ENCODE data around the gene TEX9. TPM values are rescaled to one million over a fixed set of nuclear protein-coding genes. Genes with fewer than 3 reads are reported as not detected.

TEX9 gene
- total RNA-seq, 6 donors from 2014 or later = 1.6 to 36.4 (median 6.8) TPM

DNA sequence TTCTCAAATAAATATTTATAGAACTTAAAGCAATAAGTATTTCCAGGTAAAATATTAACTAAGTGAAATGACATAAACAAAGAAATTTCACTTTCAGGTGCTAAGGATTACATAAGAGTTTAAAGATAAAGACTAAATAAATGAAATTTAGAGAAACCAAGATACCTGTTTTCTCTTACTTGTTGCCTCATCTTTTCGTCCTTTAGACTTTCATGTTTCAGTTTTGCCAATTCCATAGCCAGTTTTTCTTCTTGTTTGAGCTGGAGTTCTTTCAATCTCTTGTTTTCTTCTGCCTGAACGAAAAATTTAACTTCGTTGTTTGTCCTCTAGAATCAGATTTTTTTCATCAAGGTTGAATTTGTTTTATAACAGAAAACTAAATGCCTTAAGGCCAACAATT is 91.0 kb downstream of the TEX9 start:
- Histone ChIP-seq H3K4me3 (no peak overlapping the region), H3K36me3 (no peaks in the 10 kb centered on the region), H3K9me3 (no peaks in the 10 kb centered on the region), H3K27ac (no peak overlapping the region), H3K27me3 (no peaks in the 10 kb centered on the region), H3K4me1 (no peaks in the 10 kb centered on the region)
- no peak for TF ChIP-seq EP300 (IDR thresholded peaks at IDR 0.05)
- ATAC-seq (ENCODE audit: low FRiP score in 2 of 2) = no peak
- DNase-seq = no peak
- WGBS, 2 donors = 81 to 84% methylated on average over 3 of the region's 3 CpGs

DNA sequence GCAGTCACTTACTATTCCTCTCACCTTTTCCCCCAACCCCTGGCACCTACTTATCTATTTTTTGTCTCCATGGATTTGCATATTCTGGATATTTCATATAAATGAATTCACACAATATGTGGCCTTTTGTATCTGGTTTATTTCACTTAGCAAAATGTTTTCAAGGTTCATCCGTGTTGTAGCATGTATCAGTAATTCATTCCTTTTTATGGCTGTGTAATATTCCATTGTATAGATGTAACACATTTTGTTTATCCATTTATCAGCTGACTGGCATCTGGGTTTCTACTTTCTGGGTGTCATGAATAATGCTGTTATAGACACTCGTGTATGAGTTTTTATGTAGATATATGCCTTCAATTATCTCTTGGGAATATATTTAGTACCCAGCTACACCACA is 93.9 kb downstream of the TEX9 start:
- DNase-seq = no peak
- no peaks in the 10 kb centered on the region for H3K9me3 ChIP-seq
- TF ChIP-seq POLR2A (IDR thresholded peaks at IDR 0.05) = no peak
- TF ChIP-seq, protein P1, sequence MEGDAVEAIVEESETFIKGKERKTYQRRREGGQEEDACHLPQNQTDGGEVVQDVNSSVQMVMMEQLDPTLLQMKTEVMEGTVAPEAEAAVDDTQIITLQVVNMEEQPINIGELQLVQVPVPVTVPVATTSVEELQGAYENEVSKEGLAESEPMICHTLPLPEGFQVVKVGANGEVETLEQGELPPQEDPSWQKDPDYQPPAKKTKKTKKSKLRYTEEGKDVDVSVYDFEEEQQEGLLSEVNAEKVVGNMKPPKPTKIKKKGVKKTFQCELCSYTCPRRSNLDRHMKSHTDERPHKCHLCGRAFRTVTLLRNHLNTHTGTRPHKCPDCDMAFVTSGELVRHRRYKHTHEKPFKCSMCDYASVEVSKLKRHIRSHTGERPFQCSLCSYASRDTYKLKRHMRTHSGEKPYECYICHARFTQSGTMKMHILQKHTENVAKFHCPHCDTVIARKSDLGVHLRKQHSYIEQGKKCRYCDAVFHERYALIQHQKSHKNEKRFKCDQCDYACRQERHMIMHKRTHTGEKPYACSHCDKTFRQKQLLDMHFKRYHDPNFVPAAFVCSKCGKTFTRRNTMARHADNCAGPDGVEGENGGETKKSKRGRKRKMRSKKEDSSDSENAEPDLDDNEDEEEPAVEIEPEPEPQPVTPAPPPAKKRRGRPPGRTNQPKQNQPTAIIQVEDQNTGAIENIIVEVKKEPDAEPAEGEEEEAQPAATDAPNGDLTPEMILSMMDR (IDR thresholded peaks at IDR 0.05) = no peak
- TF ChIP-seq EP300 (IDR thresholded peaks at IDR 0.05) = no peak
- TF ChIP-seq POLR2AphosphoS5 (IDR thresholded peaks at IDR 0.05) = no peak
- no peak for ATAC-seq (ENCODE audit: low FRiP score in 2 of 2)
- no peak overlapping the region for H3K27ac ChIP-seq
- no peaks in the 10 kb centered on the region for H3K27me3 ChIP-seq
- WGBS, 2 donors = 97 to 98% methylated on average over 2 of the region's 2 CpGs
- H3K4me1 ChIP-seq = peaks cover 0 to under 1% (median 0%) of the 10 kb centered on the region in 4 donors
- H3K36me3 ChIP-seq = no peaks in the 10 kb centered on the region
- H3K4me3 ChIP-seq = no peak overlapping the region

DNA sequence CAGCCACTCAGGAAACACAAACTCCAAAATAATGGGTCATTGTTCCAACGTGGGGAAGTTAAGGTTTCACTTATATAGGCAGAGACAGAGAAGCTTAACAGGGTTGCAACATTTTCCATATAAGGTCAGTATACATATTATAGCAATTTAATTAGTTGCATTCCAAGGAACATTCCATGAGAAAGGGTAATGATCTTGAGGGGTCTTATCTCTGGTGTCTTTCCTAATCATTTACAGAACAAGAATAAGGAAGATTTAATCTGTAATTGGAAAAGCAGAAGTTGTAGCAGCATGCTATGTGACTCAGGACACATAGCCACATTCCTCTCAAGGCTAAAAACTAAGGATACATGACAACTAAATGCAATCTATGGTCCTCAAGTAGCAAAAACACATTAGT is 94.8 kb downstream of the TEX9 start:
- DNase-seq = no peak
- ATAC-seq (ENCODE audit: low FRiP score in 2 of 2) = no peak
- no peaks in the 10 kb centered on the region for H3K36me3 ChIP-seq
- 33 to 50% methylated on average over 1 of the region's 1 CpG for WGBS, 2 donors
- H3K4me1 ChIP-seq = peaks cover under 1 to 6% (median 4%) of the 10 kb centered on the region in 4 donors
- no peak overlapping the region for H3K27ac ChIP-seq
- H3K4me3 ChIP-seq = no peak overlapping the region
- TF ChIP-seq POLR2AphosphoS5 (IDR thresholded peaks at IDR 0.05) (no peak), POLR2A (IDR thresholded peaks at IDR 0.05) (no peak), EP300 (IDR thresholded peaks at IDR 0.05) (no peak)
- TF ChIP-seq, protein P1 (IDR thresholded peaks at IDR 0.05) = no peak
- no peaks in the 10 kb centered on the region for H3K27me3 ChIP-seq
- H3K9me3 ChIP-seq = no peaks in the 10 kb centered on the region

DNA sequence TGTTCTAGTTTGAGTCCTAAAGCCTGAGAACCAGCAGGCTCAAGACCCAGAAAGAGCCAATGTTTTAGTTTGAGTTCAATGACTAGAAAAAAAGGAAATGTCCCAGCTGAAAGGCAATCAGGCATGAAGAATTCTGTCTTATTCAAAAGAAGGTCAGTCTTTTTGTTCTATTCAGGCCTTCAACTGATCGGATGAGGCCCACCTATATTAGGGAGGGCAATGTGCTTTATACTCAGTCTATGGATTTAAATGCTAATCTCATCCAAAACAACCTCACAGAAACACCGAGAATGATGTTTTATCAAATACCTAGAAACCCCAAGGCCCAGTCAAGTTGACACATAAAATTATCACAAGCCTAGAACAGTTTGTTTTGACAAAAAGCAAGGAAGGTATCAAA is 95.7 kb downstream of the TEX9 start:
- Histone ChIP-seq H3K9me3 (no peaks in the 10 kb centered on the region), H3K27me3 (no peaks in the 10 kb centered on the region), H3K4me3 (no peak overlapping the region), H3K27ac (no peak overlapping the region), H3K4me1 (peaks cover 4 to 14% (median 7%) of the 10 kb centered on the region in 4 donors), H3K36me3 (no peaks in the 10 kb centered on the region)
- no peak for DNase-seq
- TF ChIP-seq EP300 (IDR thresholded peaks at IDR 0.05) (no peak), POLR2A (IDR thresholded peaks at IDR 0.05) (no peak), POLR2AphosphoS5 (IDR thresholded peaks at IDR 0.05) (no peak)
- TF ChIP-seq, protein P1 (IDR thresholded peaks at IDR 0.05) = no peak
- ATAC-seq (ENCODE audit: low FRiP score in 2 of 2) = no peak
- WGBS, 2 donors = 93 to 96% methylated on average over 2 of the region's 2 CpGs

DNA sequence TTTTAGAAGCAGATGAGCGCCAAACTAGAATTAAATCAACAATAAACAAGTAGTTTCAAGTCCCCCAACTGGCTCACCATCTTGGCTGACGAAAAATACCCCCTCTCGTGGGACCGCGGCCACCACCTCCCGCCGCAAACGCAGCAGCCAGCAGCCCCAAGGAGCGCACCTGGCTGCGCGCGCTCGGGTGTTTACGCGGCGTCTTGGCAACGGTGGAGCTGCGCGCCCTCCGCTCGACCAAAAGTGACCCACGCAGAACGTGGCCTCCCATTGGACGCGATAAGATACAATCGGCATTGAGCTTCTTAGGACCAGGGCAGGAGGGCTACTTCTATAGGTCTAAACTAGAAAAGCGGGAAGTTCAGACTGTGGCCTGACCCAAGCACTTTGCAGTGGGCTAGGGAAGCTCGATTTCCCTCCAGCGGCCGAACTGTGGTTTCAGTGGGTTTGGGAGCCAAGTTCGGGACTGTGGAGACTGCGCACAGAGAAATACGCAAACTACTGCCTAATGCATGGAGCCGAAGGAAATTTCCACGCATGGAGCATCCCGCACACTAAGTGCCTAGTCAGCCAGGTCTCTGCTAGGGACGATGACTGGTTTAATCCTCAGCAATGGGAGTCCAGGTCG is 99.8 kb downstream of the TEX9 start, which contains the start of gene MNS1:
MNS1 (minus strand) TSS at position 245 of the 628 bp plus-strand sequence; CDS start at position 80, 165 bp downstream.
- Histone ChIP-seq H3K27me3 (no peaks in the 10 kb centered on the region), H3K36me3 (no peaks in the 10 kb centered on the region), H3K27ac (no peak within 1 kb of the TSS), H3K9me3 (no peaks in the 10 kb centered on the region), H3K4me3 (peak within 1 kb of the TSS; percentile 26 to 70 (median 53)), H3K4me1 (peaks cover 4 to 14% (median 7%) of the 10 kb centered on the region in 4 donors)
- ATAC-seq (ENCODE audit: low FRiP score in 2 of 2) (peak; percentile 99), DNase-seq (peak; percentile 92 to 94)
- TF ChIP-seq POLR2A (IDR thresholded peaks at IDR 0.05) = no peak
- peak in 1 of 2 donors; percentile 55 for TF ChIP-seq POLR2AphosphoS5 (IDR thresholded peaks at IDR 0.05)
- WGBS, 2 donors = 0 to 2% methylated on average over 5 to 38 of the region's 38 CpGs

DNA sequence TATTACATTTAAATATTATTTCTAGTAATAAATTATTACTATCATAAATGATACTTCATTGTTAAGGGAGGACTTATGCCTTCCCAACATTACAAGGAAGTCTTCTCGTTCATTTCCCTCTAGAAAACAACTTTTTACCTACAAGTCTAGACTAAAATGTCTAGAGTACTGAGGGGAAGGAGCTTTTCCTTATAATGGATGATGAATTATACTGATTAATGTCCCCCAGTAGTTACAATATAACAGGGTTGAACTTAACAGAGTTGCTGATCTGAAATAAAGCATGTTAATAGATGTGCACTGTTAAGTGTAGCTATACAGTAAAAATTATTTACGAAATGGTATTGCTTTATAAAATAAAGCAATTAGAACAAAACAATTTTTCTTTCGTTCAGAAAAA is 102.4 kb downstream of the TEX9 start:
- peaks cover 4 to 14% (median 7%) of the 10 kb centered on the region in 4 donors for H3K4me1 ChIP-seq
- WGBS, 2 donors = 72 to 76% methylated on average over 3 of the region's 3 CpGs
- TF ChIP-seq POLR2AphosphoS5 (IDR thresholded peaks at IDR 0.05) (no peak), POLR2A (IDR thresholded peaks at IDR 0.05) (no peak), EP300 (IDR thresholded peaks at IDR 0.05) (no peak)
- TF ChIP-seq, protein P1 (IDR thresholded peaks at IDR 0.05) = no peak
- H3K36me3 ChIP-seq = no peaks in the 10 kb centered on the region
- no peak overlapping the region for H3K27ac ChIP-seq
- ATAC-seq (ENCODE audit: low FRiP score in 2 of 2) (no peak), DNase-seq (no peak)
- no peaks in the 10 kb centered on the region for H3K9me3 ChIP-seq
- no peaks in the 10 kb centered on the region for H3K27me3 ChIP-seq
- no peak overlapping the region for H3K4me3 ChIP-seq
